ENCODE measurements around the gene SOS1.
"Not testable (repeated sequence)": the region's sequence is repeated elsewhere in the genome, so short reads cannot be mapped to it uniquely, and the experiment has no call there.

The SOS1 gene

GRCh38 chr2:38959938-38960608 is 160.8 kb downstream of the SOS1 start:
- no peak for DNase-seq

- no peak for DNase-seq
These were observed 161.4 kb downstream of the SOS1 start for GRCh38 chr2:38959466-38959865.

- DNase-seq = no peak
These were observed 162.9 kb downstream of the SOS1 start for GRCh38 chr2:38957972-38958371.

GRCh38 chr2:38951766-38952165 is 169.1 kb downstream of the SOS1 start:
- DNase-seq = no peak

GRCh38 chr2:38948995-38949394 is 171.9 kb downstream of the SOS1 start:
- DNase-seq = no peak

- no peak for DNase-seq
These were observed 172.4 kb downstream of the SOS1 start for GRCh38 chr2:38948387-38948882.

- DNase-seq = peak; percentile 53
These were observed 173.3 kb downstream of the SOS1 start for GRCh38 chr2:38947241-38948239.

- no peak for DNase-seq
These were observed 174.9 kb downstream of the SOS1 start for GRCh38 chr2:38945911-38946310.

GRCh38 chr2:38945372-38945771 is 175.5 kb downstream of the SOS1 start:
- no peak for DNase-seq

- no peak for DNase-seq
These were observed 177.1 kb downstream of the SOS1 start for GRCh38 chr2:38943784-38944183.

GRCh38 chr2:38940746-38941145 is 180.1 kb downstream of the SOS1 start:
- DNase-seq = no peak

GRCh38 chr2:38937548-38937947 is 183.3 kb downstream of the SOS1 start:
- no peak for DNase-seq

GRCh38 chr2:38936516-38936915 is 184.3 kb downstream of the SOS1 start:
- DNase-seq = not testable (repeated sequence)

GRCh38 chr2:38935568-38936172 is 185.2 kb downstream of the SOS1 start:
- no peak for DNase-seq

GRCh38 chr2:38934742-38935141 is 186.1 kb downstream of the SOS1 start:
- no peak for DNase-seq

GRCh38 chr2:38933653-38934052 is 187.2 kb downstream of the SOS1 start:
- no peak for DNase-seq

GRCh38 chr2:38932586-38932985 is 188.3 kb downstream of the SOS1 start:
- no peak for DNase-seq

Measured in SHP77 treated with DMSO at 0.1 percent for 48 hours (cell line).